NB4 (cell line): ENCODE results near the gene ANAPC1.

Experiments
- DNase-seq: peaks from one replicate; pipeline ENCODE4 v3.0.0; 2010; ENCODE audit warnings: low read depth
- H3K4me3 ChIP-seq: one replicate; pipeline ENCODE4 v1.5.1; 2011; ENCODE audit warnings: mild to moderate bottlenecking, low read depth, low read length, moderate library complexity
- CTCF ChIP-seq: IDR thresholded peaks from one replicate; pipeline ENCODE4 v1.5.1; 2012; ENCODE audit warnings: low read depth, low read length
- MAX ChIP-seq: IDR thresholded peaks from 2 replicates; pipeline ENCODE4 v1.6.1; 2011; ENCODE audit warnings: low read depth, low read length
- MYC ChIP-seq: IDR thresholded peaks from 2 replicates; pipeline ENCODE4 v1.6.1; 2011; ENCODE audit warnings: low read depth, low read length
- POLR2A ChIP-seq: IDR thresholded peaks from 2 replicates; pipeline ENCODE4 v1.6.1; 2011; ENCODE audit warnings: mild to moderate bottlenecking; ENCODE audit not compliant: insufficient read length; ENCODE audit errors: extremely low read depth

ANAPC1 gene

GRCh38 chr2:111883661-111884591 lies at the start of gene ANAPC1:
Gene ANAPC1 (minus strand): TSS chr2:111884193. CDS start chr2:111880825, 3,368 bp downstream.
- H3K4me3 ChIP-seq, result peak within 1 kb of the TSS; percentile 99
- peak; percentile 96 for DNase-seq
- peak; percentile 69 for TF ChIP-seq MYC
- TF ChIP-seq POLR2A, result peak; percentile 80
- no peak for TF ChIP-seq CTCF
- TF ChIP-seq MAX, result peak; percentile 78

DNA sequence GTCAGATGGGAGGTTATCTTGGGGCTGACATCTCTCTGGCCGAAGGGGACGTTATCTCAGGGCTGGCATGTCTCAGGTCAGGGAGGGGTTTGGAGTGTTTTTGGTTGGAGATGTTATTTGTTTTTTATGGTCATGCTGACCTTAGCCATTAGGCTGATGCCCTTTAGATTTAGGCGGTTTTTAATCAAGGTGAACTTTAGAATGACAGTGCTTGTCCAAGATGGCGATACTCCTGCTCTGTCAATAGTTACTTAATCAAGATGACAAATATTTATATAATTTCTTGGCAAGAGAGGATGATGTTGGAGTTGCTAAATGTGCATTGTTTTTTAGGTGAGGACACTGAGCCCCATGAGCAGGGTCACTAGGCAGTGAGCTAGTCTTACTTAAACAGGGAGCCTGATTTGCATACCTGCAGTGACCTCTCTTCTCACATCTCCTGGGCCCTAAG lies 48.9 kb upstream of the ANAPC1 start:
- DNase-seq, result no peak
- no peak overlapping the region for H3K4me3 ChIP-seq
- no peak for TF ChIP-seq POLR2A
- TF ChIP-seq CTCF, result no peak
- no peak for TF ChIP-seq MAX

GRCh38 chr2:111930875-111931274 lies 46.9 kb upstream of the ANAPC1 start:
- no peak for DNase-seq
- no peak for TF ChIP-seq CTCF
- TF ChIP-seq POLR2A, result no peak
- TF ChIP-seq MYC, result no peak
- TF ChIP-seq MAX, result no peak
- no peak overlapping the region for H3K4me3 ChIP-seq

- no peak for TF ChIP-seq MYC
- no peak for TF ChIP-seq CTCF
- no peak for TF ChIP-seq MAX
- TF ChIP-seq POLR2A, result no peak
- no peak overlapping the region for H3K4me3 ChIP-seq
- no peak for DNase-seq
These were observed 46.4 kb upstream of the ANAPC1 start for GRCh38 chr2:111930409-111930808.

- TF ChIP-seq POLR2A (no peak), MAX (no peak), CTCF (no peak), MYC (no peak)
- DNase-seq, result no peak
- H3K4me3 ChIP-seq, result no peak overlapping the region
These were observed 43.7 kb upstream of the ANAPC1 start for GRCh38 chr2:111927723-111928122.
